EL (cell line): Measurements from ENCODE around the gene CD99L2.

Experiments
- DNase-seq: peaks from one replicate; pipeline ENCODE4 v3.0.0-alpha.2; 2016

Gene CD99L2

DNA sequence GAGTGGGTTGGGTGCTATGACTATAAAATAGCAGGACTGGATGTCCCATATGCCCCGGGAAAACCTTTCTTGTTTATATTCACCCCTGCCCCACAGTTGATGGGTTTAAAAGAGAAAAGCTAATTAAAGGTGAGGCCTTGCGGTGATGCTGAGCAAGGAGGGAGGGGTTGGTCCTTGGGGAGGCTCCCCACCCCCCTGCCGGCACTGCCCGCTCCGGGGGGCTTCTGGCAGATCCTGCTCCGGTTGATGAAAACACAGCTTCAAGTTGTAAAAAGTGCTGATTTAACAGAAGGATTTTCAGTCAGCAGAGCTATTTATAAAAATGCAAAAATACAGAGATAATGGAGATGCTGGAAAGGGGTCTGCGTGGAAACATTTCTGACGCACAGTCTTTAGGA lies 136.7 kb downstream of the CD99L2 start:
- DNase-seq, result no peak

GRCh38 chrX:150761176-150761818 lies 137.2 kb downstream of the CD99L2 start:
- no peak for DNase-seq

GRCh38 chrX:150759568-150760416 lies 138.7 kb downstream of the CD99L2 start:
- no peak for DNase-seq

- no peak for DNase-seq
Measured at GRCh38 chrX:150757371-150757770, 141.1 kb downstream of the CD99L2 start.

DNA sequence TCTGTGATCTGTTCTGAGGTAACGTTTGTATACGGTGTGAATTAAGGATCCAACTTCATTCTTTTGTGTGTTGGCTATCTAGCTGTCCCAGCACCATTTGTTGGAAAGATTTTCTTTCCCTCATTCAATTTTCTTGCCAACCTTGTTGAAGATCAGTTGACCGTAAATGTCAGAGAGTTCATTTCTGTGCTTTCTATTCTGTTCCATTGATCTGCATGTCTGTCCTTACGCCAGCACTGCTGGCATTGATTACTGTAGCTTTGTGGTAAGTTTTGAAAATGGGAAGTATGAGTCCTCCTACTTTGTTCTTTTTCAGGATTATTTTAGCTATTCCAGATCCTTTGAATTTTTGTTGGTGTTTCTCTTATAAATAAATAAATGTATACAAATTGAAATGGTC lies 144.5 kb downstream of the CD99L2 start:
- no peak for DNase-seq

- DNase-seq, result no peak
Measured at GRCh38 chrX:150753357-150753756, 145.1 kb downstream of the CD99L2 start.

DNA sequence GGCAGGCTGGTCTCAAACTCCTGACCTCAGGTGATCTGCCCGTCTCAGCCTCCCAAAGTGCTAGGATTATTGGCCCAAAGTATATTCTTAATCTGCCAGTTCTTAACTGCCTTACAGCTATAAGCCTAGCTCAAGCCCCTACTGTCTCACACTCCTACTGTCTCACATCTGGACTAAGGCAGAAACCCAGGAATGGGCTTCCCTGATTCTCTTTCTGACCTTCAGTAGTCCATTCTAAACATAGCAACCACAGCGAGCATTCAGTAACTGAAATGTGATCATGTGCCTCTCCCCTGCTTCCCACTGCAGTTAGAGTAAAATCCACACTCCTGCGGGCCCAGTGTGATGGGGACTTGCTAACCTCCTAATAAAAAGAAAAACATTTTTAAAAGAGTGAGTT lies 146.3 kb downstream of the CD99L2 start:
- DNase-seq, result no peak

DNA sequence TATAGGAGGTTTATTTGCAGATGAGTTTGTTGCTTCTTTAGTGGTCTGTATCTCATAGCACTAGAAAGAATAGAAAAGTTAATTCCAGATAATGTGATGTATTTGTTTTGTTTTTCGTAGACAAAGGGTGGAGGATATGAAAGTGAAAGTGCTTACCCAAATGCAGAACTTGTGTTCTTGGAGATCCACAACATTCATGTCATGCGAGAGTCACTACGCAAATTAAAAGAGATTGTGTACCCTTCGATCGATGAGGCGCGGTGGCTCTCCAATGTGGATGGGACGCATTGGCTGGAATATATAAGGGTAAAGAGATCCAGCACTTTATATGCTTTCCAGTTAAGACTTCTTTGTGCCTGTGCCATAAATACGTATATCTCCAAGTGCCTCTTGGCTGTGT lies 162.0 kb downstream of the CD99L2 start:
- no peak for DNase-seq

DNA sequence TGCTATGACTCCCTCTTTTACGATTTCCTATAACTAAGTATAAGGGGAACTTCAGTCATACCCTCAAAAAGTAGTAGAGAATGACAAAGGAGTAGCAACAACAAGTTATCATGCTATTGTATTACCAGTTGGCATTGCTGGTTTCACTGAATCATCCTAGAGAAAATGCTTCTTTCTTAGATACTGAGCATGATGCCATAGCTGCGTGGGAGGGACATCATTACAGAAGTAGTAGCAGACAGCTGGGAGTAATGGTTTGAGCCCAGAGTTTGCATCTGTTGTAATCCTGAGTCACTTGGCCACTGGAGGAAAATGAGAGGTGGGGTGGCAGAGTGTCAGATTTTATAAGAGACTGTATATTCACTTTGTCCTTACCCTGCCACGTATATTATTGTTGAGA lies 166.7 kb downstream of the CD99L2 start:
- peak; percentile 85 for DNase-seq

- DNase-seq, result peak; percentile 52
Measured at GRCh38 chrX:150730719-150731118, 167.7 kb downstream of the CD99L2 start.

- DNase-seq, result no peak
Measured at GRCh38 chrX:150729956-150730355, 168.5 kb downstream of the CD99L2 start.

GRCh38 chrX:150719621-150720020 lies 178.8 kb downstream of the CD99L2 start:
- no peak for DNase-seq
